SU-DHL-6 (cell line): ENCODE data around the gene FAM217B.
A peak's percentile ranks its signal among the peaks of the same experiment; 100 is the strongest.

Source experiments
- H2AFZ ChIP-seq: fragments of 200-600 bp; sonication (generic); 2 replicates; pipeline ENCODE4 v1.6.1; 2014; ENCODE audit warnings: low read depth, mild to moderate bottlenecking, moderate library complexity, mixed read lengths, antibody characterized with exemption, low read length; ENCODE audit not compliant: severe bottlenecking
- H3F3A ChIP-seq: fragments of 200-600 bp; shearing (Covaris generic); 2 replicates; pipeline ENCODE4 v1.6.0; 2016; ENCODE audit warnings: antibody characterized with exemption, mild to moderate bottlenecking; ENCODE audit not compliant: insufficient read depth
- H3K27ac ChIP-seq: fragments of 200-600 bp; sonication (generic); 2 replicates; pipeline ENCODE4 v1.5.1; 2016; ENCODE audit warnings: low read depth, mild to moderate bottlenecking, low read length, moderate library complexity, mixed read lengths
- H3K27me3 ChIP-seq: fragments of 200-600 bp; sonication (generic), shearing (Covaris generic); 2 replicates; pipeline ENCODE4 v1.6.0; 2014; ENCODE audit warnings: mild to moderate bottlenecking, low read length
- H3K36me3 ChIP-seq: fragments of 200-600 bp; sonication (generic); 2 replicates; pipeline ENCODE4 v1.6.1; 2014; ENCODE audit warnings: mild to moderate bottlenecking, low read length, mixed read lengths
- H3K4me2 ChIP-seq: fragments of 300-600, 200-600 bp; shearing (Covaris generic), sonication (generic); 2 replicates; pipeline ENCODE4 v1.6.0; 2014; ENCODE audit warnings: low read length, low read depth, mild to moderate bottlenecking; ENCODE audit not compliant: poor library complexity, severe bottlenecking
- H3K4me3 ChIP-seq: fragments of 200-600 bp; sonication (generic); 2 replicates; pipeline ENCODE4 v1.5.1; 2014; ENCODE audit warnings: antibody characterized with exemption, low read length, mild to moderate bottlenecking, mixed read lengths; ENCODE audit not compliant: insufficient read depth, poor library complexity, severe bottlenecking
- H3K79me2 ChIP-seq: fragments of 200-600 bp; sonication (generic); 2 replicates; pipeline ENCODE4 v1.6.1; 2014; ENCODE audit warnings: mild to moderate bottlenecking, low read length, moderate library complexity; ENCODE audit not compliant: insufficient read depth
- H3K9ac ChIP-seq: fragments of 200-600 bp; sonication (generic); 2 replicates; pipeline ENCODE4 v1.7.0; 2014; ENCODE audit warnings: mild to moderate bottlenecking, low read length
- H3K9me2 ChIP-seq: fragments of 200-600 bp; sonication (generic); replicated peaks from 2 replicates; pipeline ENCODE4 v1.6.1; 2014; ENCODE audit warnings: low read length; ENCODE audit not compliant: insufficient read depth
- H3K9me3 ChIP-seq: fragments of 200-600 bp; sonication (generic); 2 replicates; pipeline ENCODE4 v1.6.1; 2014; ENCODE audit warnings: low read length, mixed read lengths; ENCODE audit not compliant: insufficient read depth
- H4K20me1 ChIP-seq: fragments of 200-600 bp; sonication (generic); 2 replicates; pipeline ENCODE4 v1.6.1; 2014; ENCODE audit warnings: low read depth, mild to moderate bottlenecking, antibody characterized with exemption, low read length, moderate library complexity, mixed read lengths
- EZH2phosphoT487 ChIP-seq: fragments of 200-600 bp; sonication (generic), shearing (Covaris generic); conservative IDR thresholded peaks from 2 replicates; pipeline ENCODE4 v1.6.1; 2018; ENCODE audit warnings: mild to moderate bottlenecking, antibody characterized with exemption, low read length, moderate library complexity, mixed read lengths
- TF ChIP-seq, protein P1 (sequence below): fragments of 200-600 bp; sonication (generic); IDR thresholded peaks from one replicate; pipeline ENCODE4 v1.5.1; 2017; ENCODE audit warnings: antibody characterized with exemption, mild to moderate bottlenecking, low read length, moderate library complexity; ENCODE audit not compliant: insufficient read depth, poor library complexity, severe bottlenecking

Gene FAM217B

DNA sequence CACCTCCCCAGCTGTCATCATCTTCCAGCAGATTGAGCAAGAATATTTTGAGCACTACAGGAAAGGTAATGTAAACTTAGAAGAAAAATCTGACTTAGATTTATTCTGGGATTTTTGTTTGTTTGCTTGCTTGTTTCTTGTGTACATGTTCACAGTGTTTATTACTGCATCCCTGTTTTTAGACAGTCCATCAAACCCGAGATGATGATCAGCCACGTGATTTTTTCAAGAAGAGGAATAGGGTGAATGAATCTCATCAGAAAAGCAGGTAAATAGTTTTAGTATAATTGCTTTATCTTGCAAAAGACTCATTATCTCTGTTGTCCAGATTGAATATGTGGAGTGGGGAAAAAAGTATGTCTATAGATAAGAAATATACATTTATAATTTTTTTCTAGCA, 2.1 kb downstream of the FAM217B start:
- Histone ChIP-seq H3K79me2 (peaks cover 15% of the 10 kb centered on the region), H3K27ac (no peak overlapping the region), H3K9ac (no peak overlapping the region), H3K36me3 (peaks cover 22% of the 10 kb centered on the region), H3K9me3 (no peaks in the 10 kb centered on the region), H3F3A (peaks cover 21% of the 10 kb centered on the region), H3K9me2 (no peaks in the 10 kb centered on the region), H4K20me1 (no peaks in the 10 kb centered on the region), H3K27me3 (no peaks in the 10 kb centered on the region), H3K4me2 (peak overlapping the region; percentile 76), H3K4me3 (no peak overlapping the region), H2AFZ (no peak overlapping the region)
- TF ChIP-seq, protein P1, sequence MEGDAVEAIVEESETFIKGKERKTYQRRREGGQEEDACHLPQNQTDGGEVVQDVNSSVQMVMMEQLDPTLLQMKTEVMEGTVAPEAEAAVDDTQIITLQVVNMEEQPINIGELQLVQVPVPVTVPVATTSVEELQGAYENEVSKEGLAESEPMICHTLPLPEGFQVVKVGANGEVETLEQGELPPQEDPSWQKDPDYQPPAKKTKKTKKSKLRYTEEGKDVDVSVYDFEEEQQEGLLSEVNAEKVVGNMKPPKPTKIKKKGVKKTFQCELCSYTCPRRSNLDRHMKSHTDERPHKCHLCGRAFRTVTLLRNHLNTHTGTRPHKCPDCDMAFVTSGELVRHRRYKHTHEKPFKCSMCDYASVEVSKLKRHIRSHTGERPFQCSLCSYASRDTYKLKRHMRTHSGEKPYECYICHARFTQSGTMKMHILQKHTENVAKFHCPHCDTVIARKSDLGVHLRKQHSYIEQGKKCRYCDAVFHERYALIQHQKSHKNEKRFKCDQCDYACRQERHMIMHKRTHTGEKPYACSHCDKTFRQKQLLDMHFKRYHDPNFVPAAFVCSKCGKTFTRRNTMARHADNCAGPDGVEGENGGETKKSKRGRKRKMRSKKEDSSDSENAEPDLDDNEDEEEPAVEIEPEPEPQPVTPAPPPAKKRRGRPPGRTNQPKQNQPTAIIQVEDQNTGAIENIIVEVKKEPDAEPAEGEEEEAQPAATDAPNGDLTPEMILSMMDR = no peak
- no peak for TF ChIP-seq EZH2phosphoT487

DNA sequence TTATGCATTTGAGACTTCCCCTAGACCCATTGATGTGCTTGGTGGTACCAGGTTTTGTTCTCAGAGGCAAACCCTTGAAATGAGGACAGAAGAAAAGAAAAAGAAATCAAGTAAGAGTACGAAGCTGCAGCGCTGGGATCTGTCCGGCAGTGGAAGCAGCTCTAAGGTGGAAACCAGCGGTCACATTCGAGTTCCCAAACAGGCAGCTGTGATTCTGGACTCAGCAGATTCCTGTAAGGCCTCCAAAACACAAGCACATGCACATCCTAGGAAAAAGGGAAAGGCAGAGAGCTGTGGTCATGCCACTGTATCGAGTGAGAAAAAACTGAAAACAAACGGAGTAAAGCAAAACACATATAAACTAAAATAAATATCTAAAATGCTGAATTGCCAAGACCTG, 4.5 kb downstream of the FAM217B start:
- H3K79me2 ChIP-seq = peaks cover 15% of the 10 kb centered on the region
- H3K4me3 ChIP-seq = no peak overlapping the region
- H3K9me3 ChIP-seq = no peaks in the 10 kb centered on the region
- no peak overlapping the region for H3K27ac ChIP-seq
- no peak overlapping the region for H3K9ac ChIP-seq
- TF ChIP-seq EZH2phosphoT487 = no peak
- TF ChIP-seq, protein P1 = no peak
- H3K27me3 ChIP-seq = no peaks in the 10 kb centered on the region
- no peaks in the 10 kb centered on the region for H4K20me1 ChIP-seq
- no peak overlapping the region for H3K4me2 ChIP-seq
- no peak overlapping the region for H2AFZ ChIP-seq
- no peaks in the 10 kb centered on the region for H3K9me2 ChIP-seq
- peaks cover 30% of the 10 kb centered on the region for H3F3A ChIP-seq
- peaks cover 22% of the 10 kb centered on the region for H3K36me3 ChIP-seq

DNA sequence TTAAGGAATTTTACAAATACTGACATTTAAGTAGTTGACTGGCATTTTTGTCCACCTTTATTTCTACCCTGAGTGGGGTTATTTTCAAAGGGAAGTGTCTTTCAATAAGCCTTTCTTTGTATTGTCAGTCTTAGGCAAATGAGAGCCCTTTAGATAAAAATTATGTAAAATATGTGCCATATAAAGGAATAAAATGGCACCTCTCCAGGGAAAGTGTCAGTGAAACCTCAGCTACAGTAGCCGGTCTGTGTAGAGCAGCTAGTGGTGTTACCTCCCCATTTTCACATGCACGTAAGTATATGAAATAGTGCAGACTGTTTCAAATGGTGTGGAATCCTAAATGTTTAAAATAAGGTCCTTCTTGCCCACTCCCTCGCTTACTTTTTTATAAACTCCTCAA, 5.0 kb downstream of the FAM217B start:
- Histone ChIP-seq H3K9ac (no peak overlapping the region), H3K4me3 (no peak overlapping the region), H3K4me2 (no peak overlapping the region), H3K9me3 (no peaks in the 10 kb centered on the region), H3K27me3 (no peaks in the 10 kb centered on the region), H3K79me2 (peaks cover 15% of the 10 kb centered on the region), H3K9me2 (no peaks in the 10 kb centered on the region), H3F3A (peaks cover 30% of the 10 kb centered on the region), H3K27ac (no peak overlapping the region), H3K36me3 (peaks cover 22% of the 10 kb centered on the region), H4K20me1 (no peaks in the 10 kb centered on the region), H2AFZ (no peak overlapping the region)
- no peak for TF ChIP-seq EZH2phosphoT487
- TF ChIP-seq, protein P1 = no peak
